Panc1 (cell line): ENCODE data around the gene NET1. TPM values are rescaled to one million over a fixed set of nuclear protein-coding genes. Genes with fewer than 3 reads are reported as not detected.

Experiments
- ATAC-seq: fragments of 200-7000 bp; cut with Tn5 transposase; 2 replicates; pipeline ENCODE4 v1.9.1; 2020; ENCODE audit warnings: mild to moderate bottlenecking, moderate library complexity
- BruUV-seq: library from RNA; stranded (reverse); fragments of 400-500 nt; replicated peaks from 2 replicates; lab custom pipeline; 2021; lab: Mats Ljungman, UMichigan
- CTCF ChIA-PET: fragments of 300-600 bp; sonication (Branson Sonifier 250); formaldehyde crosslinking; loops from one replicate; lab custom pipeline; 2022; ENCODE audit warnings: antibody characterized with exemption; lab: Charles Lee
- POLR2A ChIA-PET: fragments of 300-600 bp; sonication (Branson Sonifier 250); formaldehyde crosslinking; loops from one replicate; lab custom pipeline; 2022; ENCODE audit warnings: antibody characterized with exemption; lab: Charles Lee
- DNase-seq: peaks from one replicate; pipeline ENCODE4 v3.0.0-alpha.2; 2010; ENCODE audit warnings: low read depth, low spot score
- H3K27ac ChIP-seq: 2 replicates; pipeline ENCODE4 v1.5.1; 2011; ENCODE audit warnings: mild to moderate bottlenecking, low read length, inconsistent platforms
- H3K27me3 ChIP-seq: fragments of 200-500 bp; sonication (Bioruptor generic); 2 replicates; pipeline ENCODE4 v1.6.0; 2014; ENCODE audit warnings: low read length, inconsistent platforms; ENCODE audit not compliant: control insufficient read depth, insufficient read depth
- H3K36me3 ChIP-seq: fragments of 200-500 bp; sonication (Bioruptor generic); 2 replicates; pipeline ENCODE4 v1.5.1; 2014; ENCODE audit warnings: inconsistent platforms, mild to moderate bottlenecking, low read length, moderate library complexity; ENCODE audit not compliant: control insufficient read depth, insufficient read depth
- H3K4me1 ChIP-seq: 2 replicates; pipeline ENCODE4 v1.5.1; 2011; ENCODE audit warnings: inconsistent platforms, mild to moderate bottlenecking, low read length, moderate library complexity; ENCODE audit not compliant: control insufficient read depth, insufficient read depth
- H3K4me3 ChIP-seq, 2 experiments: 2 replicates each; pipeline ENCODE4 v1.5.1; 2011 to 2012; ENCODE audit warnings: low read depth in 2 of 2, low read length in 2 of 2, mild to moderate bottlenecking in 2 of 2, inconsistent platforms in 1 of 2, moderate library complexity in 1 of 2
- H3K9me3 ChIP-seq: fragments of 200-500 bp; sonication (Bioruptor generic); 2 replicates; pipeline ENCODE4 v1.5.1; 2014; ENCODE audit warnings: low read depth, mild to moderate bottlenecking, inconsistent platforms, low read length, moderate library complexity; ENCODE audit not compliant: control insufficient read depth, insufficient read depth
- POLR2AphosphoS5 ChIP-seq: IDR thresholded peaks from 2 replicates; pipeline ENCODE4 v1.6.1; 2012; ENCODE audit warnings: mild to moderate bottlenecking, low read depth, low read length, moderate library complexity
- SIN3A ChIP-seq: IDR thresholded peaks from 2 replicates; pipeline ENCODE4 v1.6.1; 2012; ENCODE audit warnings: low read depth, mild to moderate bottlenecking, low read length, moderate library complexity, borderline replicate concordance; ENCODE audit not compliant: insufficient read depth
- TCF7L2 ChIP-seq: IDR thresholded peaks from 2 replicates; pipeline ENCODE4 v1.6.1; 2011; ENCODE audit warnings: mild to moderate bottlenecking, low read depth, low read length, inconsistent platforms
- in situ Hi-C: cut with HindIII; loops from 2 replicates; pipeline ENCODE4 v1.10.0; 2016; ENCODE audit warnings: low sequenced_read_pairs, low pct_unique_long_range_greater_than_20kb
- intact Hi-C: fragments of 100-400 bp; cut with micrococcal nuclease; formaldehyde crosslinking; loops from one replicate; pipeline ENCODE4 v1.10.0; 2022; ENCODE audit not compliant: unreplicated experiment
- total RNA-seq: library from RNA; stranded (reverse); gene quantifications from one replicate; pipeline ENCODE4 v1.2.1, GENCODE V29; 2021; ENCODE audit not compliant: unreplicated experiment
- TF ChIP-seq, protein P1 (sequence below), 2 experiments: IDR thresholded peaks; 2 replicates each; pipeline ENCODE4 v1.6.1; 2011 to 2012; ENCODE audit warnings: low read depth in 2 of 2, control low read depth in 1 of 2, low read length in 1 of 2, mild to moderate bottlenecking in 1 of 2, moderate library complexity in 1 of 2; ENCODE audit not compliant: insufficient read depth in 1 of 2
- TF ChIP-seq, protein P2 (sequence below): fragments of 450-650 bp; IDR thresholded peaks from 2 replicates; pipeline ENCODE4 v1.5.1; 2017; ENCODE audit warnings: mild to moderate bottlenecking

Gene NET1
- total RNA-seq, 1 experiment from 2014 or later = 28.6 TPM

DNA sequence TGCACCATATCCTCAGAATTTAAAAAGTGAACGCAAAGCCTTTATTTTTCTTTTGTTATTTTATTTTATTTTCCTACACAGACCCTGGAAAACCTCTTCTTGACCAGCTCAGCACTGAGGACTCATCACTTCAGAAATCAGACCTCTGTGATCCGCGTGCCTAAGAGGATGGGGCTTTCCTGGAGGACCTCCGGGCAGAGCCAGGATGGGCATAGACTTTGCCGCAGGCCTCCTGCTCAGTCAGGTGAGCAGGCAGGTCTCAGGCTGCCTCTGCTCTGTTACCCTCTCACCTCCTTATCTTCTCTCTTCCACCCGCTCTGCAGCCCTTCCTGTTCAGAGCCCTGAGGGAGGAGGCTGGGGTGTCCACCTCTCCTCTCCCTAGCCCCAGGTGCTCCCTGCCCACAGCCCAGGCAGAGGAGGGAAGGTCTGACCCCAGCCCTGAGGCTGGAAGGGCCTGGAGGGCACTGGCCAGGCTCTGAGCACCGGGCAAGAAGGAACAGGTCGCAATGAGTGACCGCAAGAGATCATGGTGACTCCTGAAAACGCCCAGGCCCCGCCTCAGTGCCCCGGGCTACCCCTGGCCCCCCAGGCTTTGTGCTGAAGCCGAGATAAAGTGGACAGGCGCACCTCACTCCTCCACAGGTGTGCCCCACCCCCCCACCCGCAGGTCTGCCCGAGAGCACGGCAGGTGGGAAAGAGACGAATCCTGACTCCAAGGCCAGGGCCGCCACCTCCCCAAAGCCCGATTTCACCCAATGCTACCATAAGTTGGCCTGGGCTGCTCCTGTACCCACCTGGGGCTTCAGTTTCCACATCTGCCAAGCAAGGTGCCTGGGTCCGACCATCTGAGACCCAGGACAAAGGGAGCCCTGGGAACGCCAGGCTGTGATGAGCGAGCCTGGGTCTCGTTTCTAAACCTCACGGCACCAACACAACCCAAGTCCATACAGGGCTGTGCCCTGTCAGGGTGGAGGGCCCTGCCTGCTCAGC is 84.2 kb downstream of the NET1 start:
- TF ChIP-seq, protein P1, sequence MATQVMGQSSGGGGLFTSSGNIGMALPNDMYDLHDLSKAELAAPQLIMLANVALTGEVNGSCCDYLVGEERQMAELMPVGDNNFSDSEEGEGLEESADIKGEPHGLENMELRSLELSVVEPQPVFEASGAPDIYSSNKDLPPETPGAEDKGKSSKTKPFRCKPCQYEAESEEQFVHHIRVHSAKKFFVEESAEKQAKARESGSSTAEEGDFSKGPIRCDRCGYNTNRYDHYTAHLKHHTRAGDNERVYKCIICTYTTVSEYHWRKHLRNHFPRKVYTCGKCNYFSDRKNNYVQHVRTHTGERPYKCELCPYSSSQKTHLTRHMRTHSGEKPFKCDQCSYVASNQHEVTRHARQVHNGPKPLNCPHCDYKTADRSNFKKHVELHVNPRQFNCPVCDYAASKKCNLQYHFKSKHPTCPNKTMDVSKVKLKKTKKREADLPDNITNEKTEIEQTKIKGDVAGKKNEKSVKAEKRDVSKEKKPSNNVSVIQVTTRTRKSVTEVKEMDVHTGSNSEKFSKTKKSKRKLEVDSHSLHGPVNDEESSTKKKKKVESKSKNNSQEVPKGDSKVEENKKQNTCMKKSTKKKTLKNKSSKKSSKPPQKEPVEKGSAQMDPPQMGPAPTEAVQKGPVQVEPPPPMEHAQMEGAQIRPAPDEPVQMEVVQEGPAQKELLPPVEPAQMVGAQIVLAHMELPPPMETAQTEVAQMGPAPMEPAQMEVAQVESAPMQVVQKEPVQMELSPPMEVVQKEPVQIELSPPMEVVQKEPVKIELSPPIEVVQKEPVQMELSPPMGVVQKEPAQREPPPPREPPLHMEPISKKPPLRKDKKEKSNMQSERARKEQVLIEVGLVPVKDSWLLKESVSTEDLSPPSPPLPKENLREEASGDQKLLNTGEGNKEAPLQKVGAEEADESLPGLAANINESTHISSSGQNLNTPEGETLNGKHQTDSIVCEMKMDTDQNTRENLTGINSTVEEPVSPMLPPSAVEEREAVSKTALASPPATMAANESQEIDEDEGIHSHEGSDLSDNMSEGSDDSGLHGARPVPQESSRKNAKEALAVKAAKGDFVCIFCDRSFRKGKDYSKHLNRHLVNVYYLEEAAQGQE (IDR thresholded peaks at IDR 0.05; ENCODE audit: insufficient read depth in 1 of 2, low read depth in 2 of 2, low read length in 1 of 2) = no peak
- TF ChIP-seq POLR2AphosphoS5 (no peak), TCF7L2 (no peak), SIN3A (no peak)
- TF ChIP-seq, protein P2, sequence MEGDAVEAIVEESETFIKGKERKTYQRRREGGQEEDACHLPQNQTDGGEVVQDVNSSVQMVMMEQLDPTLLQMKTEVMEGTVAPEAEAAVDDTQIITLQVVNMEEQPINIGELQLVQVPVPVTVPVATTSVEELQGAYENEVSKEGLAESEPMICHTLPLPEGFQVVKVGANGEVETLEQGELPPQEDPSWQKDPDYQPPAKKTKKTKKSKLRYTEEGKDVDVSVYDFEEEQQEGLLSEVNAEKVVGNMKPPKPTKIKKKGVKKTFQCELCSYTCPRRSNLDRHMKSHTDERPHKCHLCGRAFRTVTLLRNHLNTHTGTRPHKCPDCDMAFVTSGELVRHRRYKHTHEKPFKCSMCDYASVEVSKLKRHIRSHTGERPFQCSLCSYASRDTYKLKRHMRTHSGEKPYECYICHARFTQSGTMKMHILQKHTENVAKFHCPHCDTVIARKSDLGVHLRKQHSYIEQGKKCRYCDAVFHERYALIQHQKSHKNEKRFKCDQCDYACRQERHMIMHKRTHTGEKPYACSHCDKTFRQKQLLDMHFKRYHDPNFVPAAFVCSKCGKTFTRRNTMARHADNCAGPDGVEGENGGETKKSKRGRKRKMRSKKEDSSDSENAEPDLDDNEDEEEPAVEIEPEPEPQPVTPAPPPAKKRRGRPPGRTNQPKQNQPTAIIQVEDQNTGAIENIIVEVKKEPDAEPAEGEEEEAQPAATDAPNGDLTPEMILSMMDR = no peak
- Histone ChIP-seq H3K36me3 (no peaks in the 10 kb centered on the region), H3K27me3 (no peaks in the 10 kb centered on the region), H3K4me1 (no peaks in the 10 kb centered on the region), H3K9me3 (no peaks in the 10 kb centered on the region), H3K4me3 (no peak overlapping the region), H3K27ac (no peak overlapping the region)
- no peak for ATAC-seq
- ChIA-PET CTCF (no interaction called here), POLR2A (no interaction called here)
- in situ Hi-C loops = no loop called here
- BruUV-seq = no TSS peak
- DNase-seq = no peak
- intact Hi-C loops = no loop called here

DNA sequence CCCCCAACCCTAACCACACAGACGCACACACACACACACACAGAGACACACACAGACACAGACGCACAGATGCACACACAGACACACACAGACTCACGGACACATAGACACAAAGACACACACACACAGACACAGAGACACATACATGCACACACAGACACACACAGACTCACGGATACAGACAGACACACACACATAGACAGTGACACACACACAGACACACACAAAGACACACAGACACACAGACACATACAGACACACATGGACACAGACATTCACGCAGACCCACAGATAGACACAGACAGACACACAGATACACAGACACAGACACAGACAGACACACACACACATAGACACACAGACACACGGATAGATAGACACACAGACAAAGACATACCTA is 84.9 kb downstream of the NET1 start:
- CTCF ChIA-PET = no interaction called here
- no peak for DNase-seq
- TF ChIP-seq, protein P1 (IDR thresholded peaks at IDR 0.05; ENCODE audit: insufficient read depth in 1 of 2, low read depth in 2 of 2, low read length in 1 of 2) = no peak
- TF ChIP-seq POLR2AphosphoS5 = no peak
- TF ChIP-seq TCF7L2 = no peak
- no peak for TF ChIP-seq SIN3A
- in situ Hi-C loops = no loop called here
- Histone ChIP-seq H3K9me3 (no peaks in the 10 kb centered on the region), H3K4me1 (no peaks in the 10 kb centered on the region), H3K27ac (no peak overlapping the region), H3K36me3 (no peaks in the 10 kb centered on the region), H3K27me3 (no peaks in the 10 kb centered on the region), H3K4me3 (no peak overlapping the region)
- ATAC-seq = no peak
- no TSS peak for BruUV-seq
- intact Hi-C loops = no loop called here
- POLR2A ChIA-PET = no interaction called here
